Neural progenitor cell (in vitro differentiated cells): Measurements from ENCODE around the gene AP3S2. TPM values are rescaled to one million over a fixed set of nuclear protein-coding genes. Genes with fewer than 3 reads are reported as not detected.
"Not testable (repeated sequence)": the region's sequence is repeated elsewhere in the genome, so short reads cannot be mapped to it uniquely, and the experiment has no call there.

Experiments used
- DNase-seq: peaks from one replicate; pipeline ENCODE4 v3.0.0-alpha.2; 2016; ENCODE audit warnings: low spot score
- H2AFZ ChIP-seq: fragments of 200-600 bp; sonication (generic); replicated peaks from 2 replicates; pipeline ENCODE4 v1.6.1; 2016; ENCODE audit warnings: antibody characterized with exemption
- H3F3A ChIP-seq: fragments of 200-600 bp; sonication (generic); 2 replicates; pipeline ENCODE4 v1.6.1; 2016; ENCODE audit warnings: antibody characterized with exemption, low read depth
- H3K27ac ChIP-seq: fragments of 200-600 bp; sonication (generic); 2 replicates; pipeline ENCODE4 v1.5.1; 2016; ENCODE audit warnings: mild to moderate bottlenecking
- H3K27me3 ChIP-seq: fragments of 200-600 bp; sonication (generic); 2 replicates; pipeline ENCODE4 v1.6.1; 2016; ENCODE audit warnings: mild to moderate bottlenecking, moderate library complexity
- H3K36me3 ChIP-seq: fragments of 200-600 bp; sonication (generic); 2 replicates; pipeline ENCODE4 v1.5.1; 2016
- H3K4me1 ChIP-seq: fragments of 200-600 bp; sonication (generic); 2 replicates; pipeline ENCODE4 v1.6.1; 2016; ENCODE audit warnings: mixed run types
- H3K4me2 ChIP-seq: fragments of 200-600 bp; sonication (generic); 2 replicates; pipeline ENCODE4 v1.6.1; 2016
- H3K4me3 ChIP-seq: fragments of 200-600 bp; sonication (generic); 2 replicates; pipeline ENCODE4 v1.5.1; 2016
- H3K79me2 ChIP-seq: fragments of 200-600 bp; sonication (generic); 2 replicates; pipeline ENCODE4 v1.6.1; 2016; ENCODE audit warnings: low read depth
- H3K9ac ChIP-seq: fragments of 200-600 bp; sonication (generic); 2 replicates; pipeline ENCODE4 v1.6.1; 2016
- H3K9me3 ChIP-seq: fragments of 200-600 bp; sonication (generic); 2 replicates; pipeline ENCODE4 v1.5.1; 2016; ENCODE audit warnings: low read depth
- H4K20me1 ChIP-seq: fragments of 200-600 bp; sonication (generic); 2 replicates; pipeline ENCODE4 v1.6.1; 2016; ENCODE audit warnings: low read depth
- H3K27ac Mint-ChIP-seq: 3 replicates; pipeline ENCODE4 v1.8.0; 2021; ENCODE audit warnings: mixed read lengths
- H3K27me3 Mint-ChIP-seq: 2 replicates; pipeline ENCODE4 v1.8.0; 2022; ENCODE audit warnings: low read depth, mild to moderate bottlenecking, inconsistent platforms, moderate library complexity, mixed read lengths; ENCODE audit not compliant: insufficient read depth
- H3K36me3 Mint-ChIP-seq: 3 replicates; pipeline ENCODE4 v1.8.0; 2021; ENCODE audit warnings: mixed read lengths
- H3K4me1 Mint-ChIP-seq: 3 replicates; pipeline ENCODE4 v1.8.0; 2021; ENCODE audit warnings: mixed read lengths
- H3K4me3 Mint-ChIP-seq: 3 replicates; pipeline ENCODE4 v1.8.0; 2021; ENCODE audit warnings: mild to moderate bottlenecking, moderate library complexity, mixed read lengths
- H3K9me3 Mint-ChIP-seq: 3 replicates; pipeline ENCODE4 v1.8.0; 2020; ENCODE audit warnings: mixed read lengths
- CTCF ChIP-seq: fragments of 200-600 bp; sonication (generic); IDR thresholded peaks from 2 replicates; pipeline ENCODE4 v1.5.1; 2017; ENCODE audit warnings: antibody characterized with exemption, mild to moderate bottlenecking
- EZH2 ChIP-seq: fragments of 200-600 bp; sonication (generic); IDR thresholded peaks from 2 replicates; pipeline ENCODE4 v1.6.1; 2017; ENCODE audit warnings: antibody characterized with exemption, mild to moderate bottlenecking, moderate library complexity
- EZH2phosphoT487 ChIP-seq: fragments of 200-600 bp; sonication (generic); IDR thresholded peaks from 2 replicates; pipeline ENCODE4 v1.6.1; 2017; ENCODE audit warnings: antibody characterized with exemption
- total RNA-seq: library from RNA; depleted of rRNA; stranded (reverse); fragments of >200 nt; gene quantifications from 2 replicates; pipeline ENCODE4 v1.2.3, GENCODE V29; 2015; ENCODE audit warnings: low replicate concordance

AP3S2 gene
- total RNA-seq, 1 donor from 2014 or later, result 75.3 TPM

DNA sequence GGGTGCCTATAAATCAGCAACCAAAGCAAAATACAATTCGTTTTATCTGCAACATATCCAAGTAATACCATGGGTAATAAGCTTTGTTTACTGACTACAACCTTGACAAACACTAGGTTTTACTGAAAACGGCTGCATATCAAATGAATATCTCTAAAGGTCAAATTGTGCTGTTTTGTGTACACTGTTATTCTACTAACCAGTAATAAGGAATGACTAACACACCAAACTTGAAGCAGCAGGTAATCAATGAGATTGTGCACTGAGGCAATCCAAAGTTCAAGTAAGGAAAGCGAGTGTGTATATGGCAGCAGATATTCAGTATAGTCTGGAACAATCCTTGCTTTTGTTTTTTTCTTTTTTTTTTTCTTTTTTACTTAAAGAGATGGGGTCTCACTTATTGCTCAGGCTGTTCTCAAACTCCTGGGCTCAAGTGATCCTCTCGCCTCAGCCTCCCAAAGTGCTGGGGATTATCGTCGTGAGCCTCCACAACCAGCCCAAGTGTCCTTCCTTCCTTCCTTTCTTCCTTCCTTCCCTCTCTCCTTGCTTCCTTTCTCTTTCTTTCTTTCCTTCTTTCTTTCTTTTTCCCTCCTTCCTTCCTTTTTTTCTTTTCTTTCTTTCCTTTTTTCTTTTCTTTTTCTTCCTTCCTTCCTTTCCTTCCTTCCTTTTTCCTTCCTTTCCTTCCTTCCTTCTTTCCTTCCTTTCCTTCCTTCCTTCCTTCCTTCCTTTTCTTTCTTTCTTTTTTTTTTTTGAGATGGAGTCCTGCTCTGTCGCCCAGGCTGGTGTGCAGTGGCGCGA lies 34.9 kb downstream of the AP3S2 start:
- H3K27me3 Mint-ChIP-seq, result peaks cover 2% of the 10 kb centered on the region
- Histone ChIP-seq H3K79me2 (no peaks in the 10 kb centered on the region), H3K9me3 (no peaks in the 10 kb centered on the region), H3K27ac (no peak overlapping the region), H3K4me3 (no peak overlapping the region), H3K4me2 (no peak overlapping the region), H3K36me3 (no peaks in the 10 kb centered on the region), H3K27me3 (no peaks in the 10 kb centered on the region), H3F3A (no peaks in the 10 kb centered on the region), H3K9ac (no peak overlapping the region), H3K4me1 (no peaks in the 10 kb centered on the region), H4K20me1 (no peaks in the 10 kb centered on the region), H2AFZ (no peak overlapping the region)
- H3K4me1 Mint-ChIP-seq, result no peaks in the 10 kb centered on the region
- H3K4me3 Mint-ChIP-seq, result no peak overlapping the region
- DNase-seq, result no peak
- H3K27ac Mint-ChIP-seq, result no peak overlapping the region
- peaks cover 7% of the 10 kb centered on the region for H3K9me3 Mint-ChIP-seq
- TF ChIP-seq CTCF (no peak), EZH2 (no peak), EZH2phosphoT487 (no peak)
- H3K36me3 Mint-ChIP-seq, result peaks cover 18% of the 10 kb centered on the region

- Mint-ChIP-seq H3K4me3 (no peak overlapping the region), H3K27me3 (peaks cover 3% of the 10 kb centered on the region), H3K36me3 (peaks cover 25% of the 10 kb centered on the region), H3K27ac (no peak overlapping the region), H3K9me3 (peaks cover 13% of the 10 kb centered on the region), H3K4me1 (no peaks in the 10 kb centered on the region)
- Histone ChIP-seq H3K27ac (no peak overlapping the region), H3K4me2 (no peak overlapping the region), H4K20me1 (no peaks in the 10 kb centered on the region), H2AFZ (no peak overlapping the region), H3K79me2 (no peaks in the 10 kb centered on the region), H3F3A (no peaks in the 10 kb centered on the region), H3K36me3 (no peaks in the 10 kb centered on the region), H3K27me3 (no peaks in the 10 kb centered on the region), H3K9ac (no peak overlapping the region), H3K4me3 (no peak overlapping the region), H3K9me3 (no peaks in the 10 kb centered on the region), H3K4me1 (no peaks in the 10 kb centered on the region)
- no peak for DNase-seq
- TF ChIP-seq EZH2phosphoT487, result no peak
Observed at GRCh38 chr15:89857673-89858072, 36.1 kb downstream of the AP3S2 start.

GRCh38 chr15:89855948-89856347 lies 37.8 kb downstream of the AP3S2 start:
- no peaks in the 10 kb centered on the region for H3K36me3 ChIP-seq
- H3K4me1 ChIP-seq, result no peaks in the 10 kb centered on the region
- H3K9me3 ChIP-seq, result no peaks in the 10 kb centered on the region
- Mint-ChIP-seq H3K9me3 (peaks cover 13% of the 10 kb centered on the region), H3K4me3 (no peak overlapping the region), H3K4me1 (peaks cover 1% of the 10 kb centered on the region), H3K36me3 (peaks cover 35% of the 10 kb centered on the region), H3K27me3 (peaks cover 4% of the 10 kb centered on the region), H3K27ac (no peak overlapping the region)
- no peak overlapping the region for H3K4me3 ChIP-seq
- no peaks in the 10 kb centered on the region for H3K27me3 ChIP-seq
- no peaks in the 10 kb centered on the region for H3F3A ChIP-seq
- H4K20me1 ChIP-seq, result no peaks in the 10 kb centered on the region
- H3K4me2 ChIP-seq, result no peak overlapping the region
- no peak for DNase-seq
- H3K27ac ChIP-seq, result no peak overlapping the region
- no peaks in the 10 kb centered on the region for H3K79me2 ChIP-seq
- H3K9ac ChIP-seq, result no peak overlapping the region
- H2AFZ ChIP-seq, result no peak overlapping the region
- TF ChIP-seq CTCF (no peak), EZH2 (no peak), EZH2phosphoT487 (no peak)

DNA sequence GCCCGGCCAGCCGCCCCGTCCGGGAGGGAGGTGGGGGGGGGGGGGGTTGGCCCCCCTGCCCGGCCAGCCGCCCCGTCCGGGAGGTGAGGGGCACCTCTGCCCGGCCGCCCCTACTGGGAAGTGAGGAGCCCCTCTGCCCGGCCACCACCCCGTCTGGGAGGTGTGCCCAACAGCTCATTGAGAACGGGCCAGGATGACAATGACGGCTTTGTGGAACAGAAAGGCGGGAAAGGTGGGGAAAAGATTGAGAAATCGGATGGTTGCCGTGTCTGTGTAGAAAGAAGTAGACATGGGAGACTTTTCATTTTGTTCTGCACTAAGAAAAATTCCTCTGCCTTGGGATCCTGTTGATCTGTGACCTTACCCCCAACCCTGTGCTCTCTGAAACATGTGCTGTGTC lies 38.9 kb downstream of the AP3S2 start:
- not testable (repeated sequence) for H3K9me3 ChIP-seq, DNase-seq, H3K9ac ChIP-seq, H3K27ac ChIP-seq, H2AFZ ChIP-seq, H3K4me1 ChIP-seq, H3K4me1 Mint-ChIP-seq, H3K27me3 Mint-ChIP-seq, H3K36me3 ChIP-seq, H3K27ac Mint-ChIP-seq, H3K4me2 ChIP-seq, H3K27me3 ChIP-seq, H3K79me2 ChIP-seq, H3K4me3 ChIP-seq, H3F3A ChIP-seq, H3K4me3 Mint-ChIP-seq, H4K20me1 ChIP-seq
- peaks cover 13% of the 10 kb centered on the region for H3K9me3 Mint-ChIP-seq
- H3K36me3 Mint-ChIP-seq, result peaks cover 32% of the 10 kb centered on the region
